Activated naive CD4-positive, alpha-beta T cell treated with anti-CD3 and anti-CD28 coated beads for 36 hours (primary cell): ENCODE results near the gene RNF166. TPM values are rescaled to one million over a fixed set of nuclear protein-coding genes. Genes with fewer than 3 reads are reported as not detected.
"Not testable (repeated sequence)": the region's sequence is repeated elsewhere in the genome, so short reads cannot be mapped to it uniquely, and the experiment has no call there.

ENCODE experiments used
- CTCF ChIA-PET: fragments of 350-600 bp; sonication (Branson Sonifier 250); formaldehyde crosslinking; loops from one replicate; lab custom pipeline; 2021; ENCODE audit warnings: antibody characterized with exemption; lab: Charles Lee
- DNase-seq: peaks from one replicate; pipeline ENCODE4 v3.0.0-alpha.2; 2020
- H3K27ac Mint-ChIP-seq: one replicate; pipeline ENCODE4 v1.8.0; 2021; ENCODE audit warnings: mild to moderate bottlenecking, mixed read lengths
- H3K27me3 Mint-ChIP-seq: one replicate; pipeline ENCODE4 v1.8.0; 2021; ENCODE audit warnings: low read depth, mixed read lengths
- H3K36me3 Mint-ChIP-seq: one replicate; pipeline ENCODE4 v1.8.0; 2021; ENCODE audit warnings: low read depth, mixed read lengths
- H3K4me1 Mint-ChIP-seq: one replicate; pipeline ENCODE4 v1.8.0; 2021; ENCODE audit warnings: low read depth, mixed read lengths
- H3K4me3 Mint-ChIP-seq: one replicate; pipeline ENCODE4 v1.8.0; 2021; ENCODE audit warnings: mild to moderate bottlenecking, moderate library complexity, mixed read lengths
- H3K9me3 Mint-ChIP-seq: one replicate; pipeline ENCODE4 v1.8.0; 2021; ENCODE audit warnings: mixed read lengths
- intact Hi-C: fragments of 100-400 bp; cut with micrococcal nuclease; formaldehyde crosslinking; loops from one replicate; pipeline ENCODE4 v1.15.1; 2023
- total RNA-seq, 2 experiments: library from RNA; stranded (reverse); gene quantifications; one replicate each; pipeline ENCODE4 v1.2.3, GENCODE V29; 2021

RNF166 gene
- total RNA-seq, 2 experiments from 2014 or later = 33.6 to 35.3 TPM

- no peaks in the 10 kb centered on the region for H3K36me3 Mint-ChIP-seq
- DNase-seq = peak; percentile 92
- no peaks in the 10 kb centered on the region for H3K9me3 Mint-ChIP-seq
- H3K27ac Mint-ChIP-seq = peak overlapping the region; percentile 87
- H3K4me1 Mint-ChIP-seq = peaks cover 34% of the 10 kb centered on the region
- H3K4me3 Mint-ChIP-seq = peak overlapping the region; percentile 66
- intact Hi-C loops = loop anchor here (1.0 to 5.0 kb wide), 4 partner anchors 19 to 120 kb away; partner anchors contain the start of genes CDT1 and MVD
- CTCF ChIA-PET = interaction anchor here (0.5 to 2.3 kb wide), 6 partner anchors 12 to 113 kb away, joined by 3 to 10 read pairs (median 4); no protein-coding TSS in a partner anchor
- H3K27me3 Mint-ChIP-seq = no peaks in the 10 kb centered on the region
Measured at GRCh38 chr16:88681709-88682451, 24.3 kb downstream of the RNF166 start.

- peak; percentile 69 for DNase-seq
- Mint-ChIP-seq H3K9me3 (no peaks in the 10 kb centered on the region), H3K27me3 (no peaks in the 10 kb centered on the region), H3K36me3 (no peaks in the 10 kb centered on the region), H3K4me3 (peak overlapping the region; percentile 66), H3K27ac (peak overlapping the region; percentile 87), H3K4me1 (peaks cover 34% of the 10 kb centered on the region)
- intact Hi-C loops = loop anchor here (1.0 to 5.0 kb wide), 3 partner anchors 18 to 121 kb away; partner anchors contain the start of genes CDT1 and MVD
- CTCF ChIA-PET = interaction anchor here (1.0 to 2.3 kb wide), 5 partner anchors 11 to 99 kb away, joined by 4 to 10 read pairs (median 5); no protein-coding TSS in a partner anchor
Measured at GRCh38 chr16:88681084-88681680, 25.0 kb downstream of the RNF166 start.

GRCh38 chr16:88680554-88681083 lies 25.6 kb downstream of the RNF166 start:
- intact Hi-C loops = loop anchor here (1.0 to 5.0 kb wide), 3 partner anchors 17 to 122 kb away; partner anchors contain the start of genes CDT1 and MVD
- Mint-ChIP-seq H3K9me3 (no peaks in the 10 kb centered on the region), H3K4me3 (peak overlapping the region; percentile 66), H3K27me3 (no peaks in the 10 kb centered on the region), H3K4me1 (peaks cover 34% of the 10 kb centered on the region), H3K27ac (peak overlapping the region; percentile 87), H3K36me3 (no peaks in the 10 kb centered on the region)
- CTCF ChIA-PET = interaction anchor here (1.0 to 2.3 kb wide), 4 partner anchors 11 to 100 kb away, joined by 4 to 10 read pairs (median 4); no protein-coding TSS in a partner anchor
- DNase-seq = no peak

- no peak for DNase-seq
- no peaks in the 10 kb centered on the region for H3K27me3 Mint-ChIP-seq
- CTCF ChIA-PET = no interaction called here
- no peaks in the 10 kb centered on the region for H3K9me3 Mint-ChIP-seq
- peaks cover 18% of the 10 kb centered on the region for H3K4me1 Mint-ChIP-seq
- H3K4me3 Mint-ChIP-seq = no peak overlapping the region
- intact Hi-C loops = no loop called here
- no peak overlapping the region for H3K27ac Mint-ChIP-seq
- H3K36me3 Mint-ChIP-seq = no peaks in the 10 kb centered on the region
Measured at GRCh38 chr16:88678224-88678979, 27.8 kb downstream of the RNF166 start.

- intact Hi-C loops = no loop called here
- CTCF ChIA-PET = no interaction called here
- no peaks in the 10 kb centered on the region for H3K27me3 Mint-ChIP-seq
- H3K36me3 Mint-ChIP-seq = no peaks in the 10 kb centered on the region
- no peak overlapping the region for H3K27ac Mint-ChIP-seq
- H3K4me3 Mint-ChIP-seq = no peak overlapping the region
- no peak for DNase-seq
- no peaks in the 10 kb centered on the region for H3K9me3 Mint-ChIP-seq
- H3K4me1 Mint-ChIP-seq = peaks cover 18% of the 10 kb centered on the region
Measured at GRCh38 chr16:88677721-88678120, 28.5 kb downstream of the RNF166 start.

- intact Hi-C loops = no loop called here
- H3K4me1 Mint-ChIP-seq = peaks cover 10% of the 10 kb centered on the region
- H3K27ac Mint-ChIP-seq = no peak overlapping the region
- no peaks in the 10 kb centered on the region for H3K36me3 Mint-ChIP-seq
- CTCF ChIA-PET = no interaction called here
- H3K9me3 Mint-ChIP-seq = no peaks in the 10 kb centered on the region
- H3K4me3 Mint-ChIP-seq = no peak overlapping the region
- no peaks in the 10 kb centered on the region for H3K27me3 Mint-ChIP-seq
- DNase-seq = no peak
Measured at GRCh38 chr16:88676502-88677242, 29.5 kb downstream of the RNF166 start.

- Mint-ChIP-seq H3K4me1 (no peaks in the 10 kb centered on the region), H3K27me3 (no peaks in the 10 kb centered on the region), H3K4me3 (no peak overlapping the region), H3K36me3 (no peaks in the 10 kb centered on the region), H3K27ac (no peak overlapping the region), H3K9me3 (no peaks in the 10 kb centered on the region)
- DNase-seq = no peak
- intact Hi-C loops = no loop called here
- CTCF ChIA-PET = interaction anchor here (0.6 to 2.1 kb wide), 2 partner anchors 10 to 11 kb away, joined by 3 to 8 read pairs; no protein-coding TSS in a partner anchor
Measured at GRCh38 chr16:88673716-88674379, 32.4 kb downstream of the RNF166 start.

- no peaks in the 10 kb centered on the region for H3K27me3 Mint-ChIP-seq
- no peaks in the 10 kb centered on the region for H3K9me3 Mint-ChIP-seq
- CTCF ChIA-PET = interaction anchor here (1.1 to 2.1 kb wide), 2 partner anchors 12 to 32 kb away, joined by 3 to 8 read pairs; no protein-coding TSS in a partner anchor
- no peak overlapping the region for H3K27ac Mint-ChIP-seq
- intact Hi-C loops = no loop called here
- no peak for DNase-seq
- no peaks in the 10 kb centered on the region for H3K4me1 Mint-ChIP-seq
- peaks cover 2% of the 10 kb centered on the region for H3K36me3 Mint-ChIP-seq
- H3K4me3 Mint-ChIP-seq = no peak overlapping the region
Measured at GRCh38 chr16:88672776-88673175, 33.4 kb downstream of the RNF166 start.

- Mint-ChIP-seq H3K4me1 (no peaks in the 10 kb centered on the region), H3K27me3 (no peaks in the 10 kb centered on the region), H3K36me3 (peaks cover 2% of the 10 kb centered on the region), H3K27ac (no peak overlapping the region), H3K9me3 (no peaks in the 10 kb centered on the region), H3K4me3 (no peak overlapping the region)
- CTCF ChIA-PET = interaction anchor here (0.6 to 2.1 kb wide), 2 partner anchors 13 to 179 kb away, joined by 3 to 8 read pairs; no protein-coding TSS in a partner anchor
- no peak for DNase-seq
- intact Hi-C loops = no loop called here
Measured at GRCh38 chr16:88671806-88672205, 34.4 kb downstream of the RNF166 start.

GRCh38 chr16:88669980-88670379 lies 36.2 kb downstream of the RNF166 start:
- DNase-seq = no peak
- no peaks in the 10 kb centered on the region for H3K9me3 Mint-ChIP-seq
- CTCF ChIA-PET = interaction anchor here (0.8 to 1.0 kb wide), 2 partner anchors 12 to 67 kb away, joined by 3 to 4 read pairs; no protein-coding TSS in a partner anchor
- H3K27ac Mint-ChIP-seq = no peak overlapping the region
- no peaks in the 10 kb centered on the region for H3K27me3 Mint-ChIP-seq
- no peaks in the 10 kb centered on the region for H3K4me1 Mint-ChIP-seq
- peaks cover 2% of the 10 kb centered on the region for H3K36me3 Mint-ChIP-seq
- no peak overlapping the region for H3K4me3 Mint-ChIP-seq
- intact Hi-C loops = no loop called here

GRCh38 chr16:88669493-88669892 lies 36.7 kb downstream of the RNF166 start:
- intact Hi-C loops = not testable (repeated sequence)
- CTCF ChIA-PET = interaction anchor here (0.8 to 1.0 kb wide), 2 partner anchors 12 to 68 kb away, joined by 3 to 4 read pairs; no protein-coding TSS in a partner anchor

More at GRCh38 chr16:88669493-88669892, 36.7 kb downstream of the RNF166 start:
- H3K36me3 Mint-ChIP-seq, H3K27me3 Mint-ChIP-seq, H3K9me3 Mint-ChIP-seq, H3K4me1 Mint-ChIP-seq, H3K27ac Mint-ChIP-seq, H3K4me3 Mint-ChIP-seq, DNase-seq: not testable (repeated sequence)
